PC-9 (cell line): ENCODE data around the gene OR5K3.
"Not testable (repeated sequence)": the region's sequence is repeated elsewhere in the genome, so short reads cannot be mapped to it uniquely, and the experiment has no call there.

Source experiments
- CTCF ChIP-seq: fragments of 200-600 bp; sonication (generic); conservative IDR thresholded peaks from 2 replicates; pipeline ENCODE4 v1.6.1; 2017; ENCODE audit warnings: mixed run types, antibody characterized with exemption, mild to moderate bottlenecking, moderate library complexity
- EZH2 ChIP-seq: fragments of 200-600 bp; sonication (generic); IDR thresholded peaks from 2 replicates; pipeline ENCODE4 v1.8.0; 2017; ENCODE audit warnings: antibody characterized with exemption, low read depth

DNA sequence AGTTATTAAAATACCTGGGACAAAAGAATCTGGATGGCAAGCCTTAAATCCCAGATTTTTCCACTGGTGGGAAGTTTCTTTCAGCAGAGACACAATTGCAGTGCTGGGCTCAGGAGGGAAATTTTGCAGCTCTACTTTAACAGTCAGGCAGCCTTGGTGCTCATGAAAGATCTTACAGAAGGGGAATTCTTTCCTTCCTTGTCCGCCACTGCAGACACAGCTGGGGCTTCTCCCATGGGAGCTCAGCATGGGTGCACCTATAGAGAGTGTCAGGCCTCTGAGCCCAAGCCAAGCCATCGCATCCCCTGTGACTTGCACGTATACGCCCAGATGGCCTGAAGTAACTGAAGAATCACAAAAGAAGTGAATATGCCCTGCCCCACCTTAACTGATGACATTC is 6.0 kb downstream of the OR5K3 start:
- not testable (repeated sequence) for TF ChIP-seq CTCF, EZH2
